GM21737 (cell line): ENCODE data around the gene UBQLN1.
"Not testable (repeated sequence)": the region's sequence is repeated elsewhere in the genome, so short reads cannot be mapped to it uniquely, and the experiment has no call there.

Experiments
- ATAC-seq: cut with Tn5 transposase; IDR thresholded peaks from one replicate; pipeline ENCODE4 v1.9.1; 2021; ENCODE audit warnings: mild to moderate bottlenecking, moderate library complexity; ENCODE audit not compliant: unreplicated experiment

UBQLN1 gene

DNA sequence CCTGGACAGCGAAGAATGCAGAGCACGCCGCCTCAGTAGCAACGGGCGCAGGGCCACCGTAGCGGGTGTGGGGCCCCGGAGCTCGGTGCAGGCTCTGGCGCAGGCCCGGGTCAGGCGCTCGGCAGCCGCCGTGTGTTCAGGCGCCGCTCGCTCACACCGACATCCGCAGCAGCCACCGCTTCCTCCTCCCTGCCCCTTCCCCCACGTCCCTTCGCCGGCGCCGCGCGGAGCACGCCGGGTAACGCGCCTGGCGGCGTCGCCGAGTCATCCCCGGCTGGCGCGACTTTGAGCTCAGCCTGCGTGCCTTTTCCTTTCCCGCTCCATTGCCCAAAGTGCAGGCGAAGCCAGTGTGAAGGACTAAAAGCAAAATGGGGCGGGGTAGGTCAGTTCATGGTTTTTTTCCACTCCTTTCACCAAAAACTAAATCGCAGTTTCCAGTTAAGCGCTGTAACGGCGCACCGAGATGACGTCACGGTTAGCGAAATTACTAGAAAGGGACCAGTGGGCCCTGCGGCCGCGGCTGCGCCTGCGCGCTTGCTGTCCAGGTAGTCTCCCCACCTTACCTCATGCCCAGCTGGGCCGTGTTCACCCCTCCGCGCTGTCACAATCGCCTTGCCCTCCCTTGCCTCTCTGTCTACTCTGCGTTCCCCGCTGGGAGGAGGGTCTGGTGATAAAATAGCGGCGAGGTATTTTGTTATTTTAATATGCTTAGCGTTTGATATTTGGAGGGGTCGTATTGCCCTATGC, at the start of gene UBQLN1:
UBQLN1 (minus strand) TSS at position 191 of the 747 bp plus-strand sequence. CDS start 279 bp downstream, outside the sequence.
- peak; percentile 78 for ATAC-seq

DNA sequence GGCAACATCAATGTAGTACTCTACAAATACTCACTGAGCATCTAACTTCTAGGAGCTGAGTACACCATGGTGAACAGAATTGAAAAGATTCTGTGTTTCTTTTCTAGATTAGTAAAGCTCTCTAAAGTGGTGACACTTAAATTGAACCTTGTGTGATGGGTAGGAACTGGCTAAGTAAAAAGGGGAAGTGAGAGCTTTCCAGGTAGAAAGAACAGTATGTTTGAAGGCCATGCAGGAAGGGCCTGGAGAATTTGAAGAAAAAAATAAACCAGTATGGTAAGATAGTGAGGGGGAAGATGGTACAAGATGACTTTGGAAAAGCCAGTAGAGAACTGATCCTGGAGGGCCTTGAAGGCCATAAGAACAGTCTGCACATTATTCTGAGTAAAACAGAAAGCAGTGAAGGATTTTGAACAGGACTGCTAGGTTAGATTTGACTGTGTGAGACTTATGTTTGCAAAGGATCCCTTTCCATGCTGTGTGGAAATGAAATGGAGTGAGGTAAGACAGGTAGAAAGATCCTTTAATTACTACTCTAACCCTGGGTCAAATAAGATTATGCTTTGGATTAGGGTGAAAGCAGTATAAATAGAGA, 46.7 kb upstream of the UBQLN1 start:
- ATAC-seq, result peak; percentile 83

DNA sequence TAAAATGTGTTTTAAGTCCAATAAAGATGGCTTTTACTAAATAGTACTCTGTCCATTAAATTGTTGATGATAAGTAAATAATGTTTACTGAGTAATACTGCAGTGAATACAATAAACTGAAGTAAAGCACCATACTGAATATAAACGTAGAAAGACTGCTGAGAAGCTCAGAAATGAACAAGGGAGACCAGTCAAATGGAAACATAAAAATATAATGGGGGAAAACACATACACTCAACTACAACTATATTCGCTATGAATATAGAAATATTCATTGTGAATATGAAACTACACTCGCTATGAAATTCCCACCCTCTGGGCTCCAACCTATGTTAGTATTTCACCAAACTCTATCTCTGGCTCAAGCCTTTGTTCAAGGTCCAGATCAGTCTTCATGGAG, 41.9 kb upstream of the UBQLN1 start:
- no peak for ATAC-seq

DNA sequence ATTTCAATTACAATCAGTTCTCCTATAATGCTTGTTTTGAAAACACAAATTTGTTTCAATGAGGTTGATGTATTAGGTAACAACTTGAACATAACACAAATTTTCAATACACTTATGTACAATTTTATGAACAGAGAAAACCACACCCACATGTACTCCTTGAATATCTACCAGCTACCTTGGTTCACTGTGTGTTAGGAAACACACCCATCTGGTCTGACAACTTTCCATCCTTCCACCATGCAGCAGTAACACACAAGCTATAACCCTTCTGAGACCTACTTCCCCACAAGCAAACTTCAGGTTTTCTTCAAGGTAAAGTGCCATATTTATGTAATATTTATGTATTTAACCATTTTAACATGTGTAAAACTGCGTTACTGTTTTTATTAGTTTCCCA, 36.4 kb upstream of the UBQLN1 start:
- no peak for ATAC-seq

DNA sequence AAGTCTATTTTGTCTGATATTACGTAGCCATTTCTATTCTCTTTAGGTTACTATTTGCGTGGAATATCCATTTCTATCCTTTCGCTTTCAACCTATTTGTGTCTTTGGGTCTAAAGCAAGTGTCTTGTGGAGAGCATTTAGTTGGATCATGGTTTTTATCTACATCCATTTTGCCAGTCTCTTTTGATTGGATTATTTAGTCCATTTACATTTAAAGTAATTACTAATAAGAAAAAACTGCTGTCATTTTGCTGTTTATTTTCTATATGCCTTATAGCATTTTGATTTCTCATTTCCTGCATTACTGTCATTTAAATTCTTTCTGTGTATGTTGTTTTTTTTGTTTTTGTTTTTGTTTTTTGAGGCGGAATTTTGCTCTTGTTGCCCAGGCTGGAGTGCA, 26.0 kb upstream of the UBQLN1 start:
- no peak for ATAC-seq

DNA sequence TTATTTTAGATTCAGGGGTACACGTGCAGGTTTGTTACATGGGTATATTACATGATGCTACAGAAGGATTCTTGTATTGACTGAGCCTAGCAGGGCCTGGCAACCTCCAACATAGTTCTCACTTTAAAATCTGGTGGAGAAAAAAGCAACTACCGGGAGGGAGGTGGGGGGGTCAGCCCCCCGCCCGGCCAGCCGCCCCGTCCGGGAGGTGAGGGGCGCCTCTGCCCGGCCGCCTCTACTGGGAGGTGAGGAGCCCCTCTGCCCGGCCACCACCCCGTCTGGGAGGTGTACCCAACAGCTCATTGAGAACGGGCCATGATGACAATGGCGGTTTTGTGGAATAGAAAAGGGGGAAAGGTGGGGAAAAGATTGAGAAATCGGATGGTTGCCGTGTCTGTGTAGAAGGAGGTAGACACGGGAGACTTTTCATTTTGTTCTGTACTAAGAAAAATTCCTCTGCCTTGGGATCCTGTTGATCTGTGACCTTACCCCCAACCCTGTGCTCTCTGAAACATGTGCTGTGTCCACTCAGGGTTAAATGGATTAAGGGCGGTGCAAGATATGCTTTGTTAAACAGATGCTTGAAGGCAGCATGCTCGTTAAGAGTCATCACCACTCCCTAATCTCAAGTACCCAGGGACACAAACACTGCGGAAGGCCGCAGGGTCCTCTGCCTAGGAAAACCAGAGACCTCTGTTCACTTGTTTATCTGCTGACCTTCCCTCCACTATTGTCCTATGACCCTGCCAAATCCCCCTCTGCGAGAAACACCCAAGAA, 21.0 kb upstream of the UBQLN1 start:
- not testable (repeated sequence) for ATAC-seq

DNA sequence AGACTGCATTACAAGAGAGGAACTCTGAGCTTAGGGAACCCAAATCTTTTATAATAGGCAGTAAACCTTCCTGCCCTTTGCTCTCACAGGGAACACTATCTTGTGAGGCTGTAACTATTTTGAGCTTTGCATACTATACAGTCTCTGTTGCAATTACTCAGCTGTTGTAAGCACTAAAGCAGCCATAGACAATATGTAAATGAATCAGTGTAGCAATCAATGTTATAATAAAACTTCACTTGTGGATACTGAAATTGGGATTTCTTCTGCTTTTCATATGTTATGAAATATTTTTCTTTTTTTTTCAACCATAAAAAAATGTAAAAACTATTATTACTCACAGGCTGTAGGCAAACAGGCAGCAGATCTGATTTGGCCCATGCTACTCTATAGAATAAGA, 16.7 kb upstream of the UBQLN1 start:
- no peak for ATAC-seq

DNA sequence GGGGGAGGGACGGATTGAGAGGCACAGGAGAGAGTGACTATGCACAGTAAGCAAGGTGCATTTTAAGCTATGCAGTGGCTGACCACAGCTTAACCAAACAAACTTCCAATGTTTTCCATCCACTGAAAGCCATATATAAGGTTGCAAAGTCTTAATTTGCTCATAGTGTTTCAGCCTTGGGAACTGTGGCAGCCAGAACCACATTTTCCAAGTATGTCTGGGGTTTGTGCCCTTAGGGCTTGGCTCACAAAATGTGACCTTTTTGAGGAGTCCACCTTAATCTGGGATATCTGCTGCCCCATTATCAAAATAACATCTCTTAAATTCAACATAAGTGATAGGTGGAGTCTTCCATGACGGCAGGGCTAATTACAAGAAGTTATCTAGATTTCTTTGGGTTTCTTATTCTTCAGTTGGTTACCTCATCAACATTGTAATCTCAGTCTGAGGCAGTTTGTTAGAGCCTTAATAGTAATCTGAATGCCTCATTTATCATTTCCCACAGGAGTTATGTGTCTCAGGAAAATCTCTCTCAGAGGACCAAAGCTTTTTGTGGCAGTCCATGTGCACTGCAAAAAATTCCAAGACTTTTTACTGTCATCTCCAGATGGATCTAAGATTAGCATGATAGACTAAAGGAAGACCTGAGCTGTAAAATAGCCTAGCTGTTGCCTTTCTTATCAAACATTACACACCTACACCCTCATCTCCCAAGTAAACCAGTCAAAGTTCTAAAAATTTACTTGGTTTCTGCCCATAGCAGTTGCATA, 15.2 kb upstream of the UBQLN1 start:
- no peak for ATAC-seq

DNA sequence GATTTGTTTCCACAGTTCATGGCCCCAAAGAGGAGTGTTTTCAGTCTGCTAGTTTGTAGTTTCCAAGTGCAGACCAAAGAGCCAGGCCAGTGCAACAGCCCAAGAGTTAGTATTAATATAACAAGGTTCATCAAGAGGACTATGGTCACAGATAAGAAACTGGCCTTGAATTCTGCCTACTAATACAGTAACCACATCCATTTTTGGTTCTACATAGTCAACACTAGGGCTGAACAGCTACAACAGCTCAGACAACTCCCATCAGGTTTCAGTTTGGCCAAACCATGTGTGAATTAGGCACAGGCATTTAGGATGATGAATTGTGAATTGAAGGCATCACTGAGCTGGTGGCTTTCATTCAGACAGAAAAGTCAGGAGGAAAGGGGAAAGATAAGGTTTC, 13.8 kb upstream of the UBQLN1 start:
- no peak for ATAC-seq

DNA sequence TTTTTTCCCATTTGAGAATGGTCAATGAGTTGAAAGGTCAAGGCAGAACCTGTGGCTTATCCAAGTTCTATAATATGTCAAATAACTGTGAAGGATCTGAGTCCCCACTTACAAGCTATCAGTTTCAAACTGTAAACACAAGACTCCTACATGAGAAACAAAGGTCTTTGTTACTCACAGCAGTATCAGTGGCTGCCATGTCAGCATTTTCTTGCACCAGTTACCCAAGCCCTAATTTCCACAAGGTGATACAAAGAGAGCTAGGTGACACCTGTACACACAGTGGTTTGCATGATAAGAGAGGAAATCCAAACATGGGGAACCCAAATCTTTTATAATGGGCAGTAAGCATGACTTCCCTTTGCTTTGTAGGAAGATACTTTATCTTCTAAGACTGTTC, 8.0 kb upstream of the UBQLN1 start:
- ATAC-seq, result no peak

DNA sequence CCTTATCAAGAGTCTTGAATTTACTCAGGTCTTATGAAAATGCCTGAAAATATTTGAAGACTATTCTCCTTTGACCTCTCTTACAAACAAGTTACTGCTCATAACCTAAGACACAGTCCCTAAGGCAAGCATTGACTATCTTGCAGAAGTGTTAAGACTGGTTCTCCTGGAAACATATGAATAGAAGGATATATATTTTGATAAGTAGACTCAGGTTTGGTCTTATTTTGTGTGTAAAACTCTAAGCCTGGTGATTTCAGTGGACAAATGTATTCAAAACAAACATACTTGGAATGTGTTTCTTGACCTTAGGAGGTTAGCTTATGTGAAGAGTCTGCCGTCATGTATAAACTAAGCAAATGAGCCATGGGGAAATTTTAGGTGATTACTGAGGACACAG, 7.5 kb upstream of the UBQLN1 start:
- ATAC-seq, result no peak

DNA sequence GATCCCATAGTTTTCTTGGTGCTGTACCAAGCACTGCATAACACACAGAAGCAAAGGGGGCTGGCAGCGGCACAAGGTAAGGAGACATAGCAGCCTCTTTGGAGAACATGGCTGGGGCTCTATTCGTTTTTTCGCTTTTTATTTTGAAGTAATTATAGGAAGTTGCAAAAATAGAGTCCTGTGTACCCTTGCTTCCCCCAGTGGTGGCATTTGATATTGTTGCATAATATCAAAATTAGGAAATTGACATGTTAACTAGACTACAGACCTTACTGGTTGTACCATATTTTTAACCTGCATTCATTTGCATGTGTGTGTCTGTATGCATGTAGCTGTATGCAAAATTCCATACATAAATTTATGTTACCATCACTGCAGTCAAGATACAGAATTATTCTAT, 6.6 kb upstream of the UBQLN1 start:
- no peak for ATAC-seq

DNA sequence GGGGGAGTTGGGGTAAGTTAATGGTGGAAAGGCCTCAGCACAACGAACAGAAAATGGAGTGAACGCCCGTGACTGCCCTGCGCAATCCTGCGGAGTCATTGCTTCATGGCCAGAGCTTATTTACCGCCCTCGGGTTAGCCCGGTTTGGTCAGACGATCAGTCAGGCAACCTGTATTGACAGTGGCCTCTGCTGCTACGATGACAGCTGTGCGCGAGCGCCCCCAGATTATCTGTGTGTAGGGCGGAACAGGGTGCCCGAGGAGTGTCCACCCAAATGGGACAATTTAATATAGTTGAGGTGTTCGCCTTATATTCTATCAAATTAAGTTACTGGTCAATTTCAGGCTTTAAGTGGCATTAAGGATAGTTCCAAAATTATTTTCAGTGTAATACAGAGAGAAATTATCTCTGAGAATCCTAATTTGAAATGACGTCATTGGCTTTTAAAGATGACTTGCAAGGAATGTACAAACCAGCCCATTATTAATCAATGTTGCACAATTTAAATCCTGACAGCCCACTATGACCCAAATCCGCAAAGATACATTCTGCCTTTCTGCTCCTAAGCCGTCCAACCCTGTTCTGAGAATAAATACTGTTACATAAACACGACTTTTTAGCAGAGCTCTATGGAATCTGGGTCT, 879 bp upstream of the UBQLN1 start:
- ATAC-seq, result peak; percentile 48

DNA sequence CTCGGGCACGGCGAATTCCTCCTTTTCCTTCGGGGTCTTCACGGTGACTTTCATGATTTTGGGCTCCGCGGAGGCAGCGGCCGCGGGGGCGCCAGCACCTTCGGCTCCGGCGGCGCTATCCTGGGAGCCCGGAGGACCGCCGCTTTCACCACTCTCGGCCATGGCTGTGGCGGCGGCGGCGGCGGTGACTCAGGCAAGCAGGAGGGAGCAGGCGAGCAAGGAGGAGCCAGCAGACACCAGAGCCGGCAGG, 315 bp downstream of the UBQLN1 start:
- peak; percentile 38 for ATAC-seq

DNA sequence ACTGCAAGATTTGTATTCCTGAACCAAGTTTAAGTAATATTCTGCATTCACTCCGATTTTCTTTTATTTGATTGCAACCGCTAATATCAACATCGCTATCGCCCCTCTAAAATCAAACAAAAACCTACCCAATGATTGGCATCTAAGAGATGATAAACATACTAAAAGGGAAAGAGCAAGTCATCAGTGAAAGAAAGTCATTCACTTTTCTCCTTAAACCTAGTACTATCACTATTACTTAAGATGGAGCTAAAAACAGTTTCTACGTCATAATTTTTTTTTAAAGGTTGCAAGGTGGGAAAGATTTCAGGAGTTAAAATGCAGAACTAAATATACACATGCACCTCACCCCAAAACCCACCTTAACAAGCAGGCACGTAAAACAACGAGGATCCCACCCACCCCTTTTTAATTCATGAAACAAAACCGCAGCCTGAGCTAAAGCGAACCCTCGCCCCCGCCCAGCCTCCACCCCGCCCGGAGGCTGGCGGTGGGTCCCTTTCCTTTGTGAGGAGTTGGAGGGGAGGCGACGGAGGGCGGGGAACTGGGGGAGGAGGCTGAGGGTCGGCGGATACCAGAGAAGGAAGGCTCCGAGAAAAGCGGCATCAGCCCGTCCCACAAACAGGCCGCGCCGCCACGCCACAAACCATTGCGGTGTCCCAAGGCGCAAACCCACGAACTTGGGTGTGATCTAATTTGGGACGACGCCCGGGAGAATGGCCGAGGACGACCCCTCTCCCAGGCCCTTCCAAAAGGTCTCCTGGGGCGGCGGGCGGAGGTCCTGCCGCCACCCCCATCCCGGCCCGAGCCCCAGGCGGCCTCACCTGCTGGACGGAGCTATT, 861 bp downstream of the UBQLN1 start:
- peak; percentile 21 for ATAC-seq

DNA sequence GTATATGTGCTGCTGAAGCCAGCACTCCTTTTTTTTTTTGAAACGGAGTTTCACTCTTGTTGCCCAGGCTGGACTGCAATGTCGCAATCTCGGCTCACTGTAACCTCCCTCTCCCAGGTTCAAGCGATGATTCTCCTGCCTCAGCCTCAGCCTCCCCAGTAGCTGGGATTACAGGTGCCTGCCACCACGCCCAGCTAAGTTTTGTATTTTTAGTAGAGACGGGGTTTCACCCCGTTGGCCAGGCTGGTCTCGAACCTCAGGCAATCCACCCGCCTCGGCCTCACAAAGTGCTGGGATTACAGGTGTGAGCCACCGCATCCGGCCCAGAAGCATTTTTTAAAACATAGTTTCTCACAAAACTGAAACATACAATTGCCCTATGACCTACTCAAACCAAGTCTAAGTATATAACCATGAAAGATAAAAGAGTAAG, 2.5 kb downstream of the UBQLN1 start:
- not testable (repeated sequence) for ATAC-seq

DNA sequence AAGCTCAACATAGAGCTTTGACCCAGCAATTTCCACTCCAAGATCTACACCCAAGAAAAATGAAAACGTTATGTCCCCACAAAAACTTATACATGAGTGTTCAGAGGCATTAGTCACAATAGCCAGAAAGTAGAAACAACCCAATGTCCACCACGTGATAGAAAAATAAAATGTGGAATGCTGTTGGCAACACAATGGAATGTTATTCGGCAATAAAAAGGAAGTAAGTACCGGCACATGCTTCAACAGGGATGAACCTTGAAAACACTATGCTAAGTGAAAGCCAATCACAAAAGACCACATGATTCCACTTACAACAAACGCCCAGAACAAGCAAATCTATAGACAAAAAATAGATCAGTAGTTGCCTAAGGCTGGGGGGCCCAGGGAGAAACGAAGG, 6.0 kb downstream of the UBQLN1 start:
- ATAC-seq, result no peak

DNA sequence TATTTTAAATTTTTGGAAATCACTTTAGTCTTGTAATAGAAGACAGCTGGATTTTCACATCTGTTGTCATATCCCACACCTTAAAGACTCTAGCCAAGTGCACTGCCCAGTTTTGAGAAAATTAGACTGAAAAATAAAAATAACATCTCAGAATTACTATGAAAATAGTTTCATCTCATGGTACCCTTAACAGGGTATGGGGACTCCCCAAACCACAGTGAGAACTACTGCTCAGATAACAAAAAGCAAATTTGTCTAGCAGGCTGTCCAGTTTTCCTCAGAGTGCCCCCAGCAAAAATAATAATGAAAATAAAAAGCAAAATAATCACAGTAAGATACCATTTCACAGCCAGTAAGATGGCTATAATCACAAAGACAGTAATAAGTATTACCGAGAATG, 6.5 kb downstream of the UBQLN1 start:
- no peak for ATAC-seq

DNA sequence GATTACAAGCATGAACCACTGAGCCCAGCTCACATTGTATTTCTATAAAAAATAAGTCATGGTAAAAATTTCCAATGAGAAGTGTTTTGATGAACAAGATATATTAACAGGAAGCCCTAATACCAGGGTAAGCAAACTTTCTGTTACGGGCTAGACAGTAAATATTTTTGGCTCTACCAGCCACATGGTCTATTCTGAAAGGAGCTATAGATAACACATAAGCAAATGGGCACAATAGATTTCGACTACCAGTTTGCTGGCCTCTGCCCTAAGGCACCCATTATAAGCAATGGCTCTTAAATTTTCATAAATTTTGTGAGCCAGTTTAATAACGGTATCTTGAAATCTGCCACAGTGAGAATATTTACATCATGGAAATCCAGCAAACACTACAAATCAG, 8.1 kb downstream of the UBQLN1 start:
- no peak for ATAC-seq

DNA sequence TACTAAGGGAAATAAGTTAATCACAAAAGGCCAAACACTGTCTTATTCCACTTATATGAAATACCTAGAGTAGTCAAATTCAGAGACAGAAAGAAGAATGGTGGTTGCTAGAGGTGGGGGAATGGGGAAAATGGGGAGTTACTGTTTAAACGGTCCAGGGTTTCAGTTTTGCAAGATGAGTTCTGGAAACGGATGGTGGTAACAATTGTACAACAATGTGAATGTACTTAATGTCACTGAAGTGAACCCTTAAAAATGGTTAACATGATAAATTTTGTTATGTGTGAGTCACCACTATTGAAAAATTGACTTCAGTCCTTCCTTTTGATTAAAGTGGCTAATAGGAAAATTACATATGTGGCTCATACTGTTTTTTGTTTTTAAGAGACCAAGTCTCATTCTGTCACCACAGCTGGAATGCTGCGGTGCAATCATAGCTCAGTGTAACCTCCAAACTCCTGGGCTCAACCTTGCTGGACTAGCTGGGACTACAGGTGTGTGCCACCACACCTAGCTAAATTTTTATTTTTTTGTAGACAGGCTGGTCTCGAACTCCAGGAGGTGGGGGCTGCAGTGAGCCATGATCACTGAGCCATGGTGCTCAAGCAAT, 8.7 kb downstream of the UBQLN1 start:
- no peak for ATAC-seq
